ENCODE data around the gene PSMA1.
A peak's percentile ranks its signal among the peaks of the same experiment; 100 is the strongest.

The PSMA1 gene

GRCh38 chr11:14529951-14530350 lies 9.8 kb upstream of the PSMA1 start:
- no peak for DNase-seq (ENCODE audit: low read depth)

- DNase-seq (ENCODE audit: low read depth): no peak
Observed at GRCh38 chr11:14529321-14529720, 9.1 kb upstream of the PSMA1 start.

- DNase-seq (ENCODE audit: low read depth): no peak
Observed at GRCh38 chr11:14522801-14523200, 2.6 kb upstream of the PSMA1 start.

DNA sequence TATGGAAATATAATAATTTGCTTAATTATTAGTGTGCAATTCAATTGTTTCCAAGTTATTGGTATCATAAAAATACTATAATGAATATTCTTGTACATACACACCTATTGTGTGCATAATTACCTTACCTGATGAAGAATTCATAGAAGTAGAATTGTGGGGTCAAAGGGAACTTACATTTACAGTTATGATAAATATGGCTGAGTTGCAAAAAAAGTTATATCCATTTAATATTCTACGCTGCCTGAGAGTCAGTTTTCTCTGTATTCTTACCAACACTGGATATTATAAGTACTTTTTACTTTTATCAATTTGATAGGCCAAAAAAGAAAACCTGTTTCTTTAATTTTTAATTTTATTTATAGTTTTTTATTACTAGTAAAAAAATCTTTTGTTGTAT lies 2.1 kb upstream of the PSMA1 start:
- DNase-seq (ENCODE audit: low read depth): no peak

DNA sequence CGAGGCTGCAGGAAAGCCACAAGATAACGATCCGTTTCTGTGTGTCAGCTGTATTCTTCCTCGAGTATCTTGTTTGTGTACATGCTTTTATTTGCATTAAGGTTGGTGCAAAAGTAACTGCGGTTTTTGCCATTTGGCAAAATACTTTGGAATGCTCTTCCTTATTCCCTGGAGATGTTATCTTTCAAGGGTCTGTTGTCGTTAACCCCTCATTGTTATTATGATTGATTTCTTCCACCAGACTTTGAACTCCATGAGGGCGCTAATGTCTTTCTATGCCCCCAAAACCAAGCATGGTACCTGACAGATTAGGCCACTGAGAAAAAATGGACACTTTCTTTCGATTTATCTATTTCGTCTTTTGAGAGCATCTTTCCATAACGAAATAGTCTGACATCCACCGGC lies 563 bp upstream of the PSMA1 start:
- no peak for DNase-seq (ENCODE audit: low read depth)

- no peak for DNase-seq (ENCODE audit: low read depth)
Observed at GRCh38 chr11:14519597-14519916, 629 bp downstream of the PSMA1 start.

GRCh38 chr11:14518820-14519219 lies 1.4 kb downstream of the PSMA1 start:
- DNase-seq (ENCODE audit: low read depth): no peak

- DNase-seq (ENCODE audit: low read depth): no peak
Observed at GRCh38 chr11:14513800-14514199, 6.4 kb downstream of the PSMA1 start.

- DNase-seq (ENCODE audit: low read depth): no peak
Observed at GRCh38 chr11:14506532-14506931, 13.7 kb downstream of the PSMA1 start.

DNA sequence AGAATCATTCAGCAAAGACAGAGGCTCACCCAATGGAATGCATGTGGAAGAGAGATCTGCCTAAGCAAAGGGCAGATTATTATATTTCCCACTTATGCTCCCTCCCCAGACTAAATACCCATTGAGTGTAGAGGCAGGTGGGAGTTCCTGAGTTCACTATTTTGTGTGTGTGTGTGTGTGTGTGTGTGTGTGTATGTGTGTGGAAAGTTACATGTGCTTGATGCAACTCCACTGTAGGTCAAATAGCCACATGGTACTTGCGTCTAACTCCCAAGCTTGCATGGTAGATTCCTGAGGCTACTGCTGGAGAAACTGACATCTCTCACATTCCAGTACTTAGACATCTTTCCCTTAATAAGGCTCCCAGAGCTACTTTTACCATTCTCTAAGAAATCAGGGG lies 17.2 kb downstream of the PSMA1 start:
- DNase-seq (ENCODE audit: low read depth): no peak

- no peak for DNase-seq (ENCODE audit: low read depth)
Observed at GRCh38 chr11:14502039-14502438, 18.1 kb downstream of the PSMA1 start.

DNA sequence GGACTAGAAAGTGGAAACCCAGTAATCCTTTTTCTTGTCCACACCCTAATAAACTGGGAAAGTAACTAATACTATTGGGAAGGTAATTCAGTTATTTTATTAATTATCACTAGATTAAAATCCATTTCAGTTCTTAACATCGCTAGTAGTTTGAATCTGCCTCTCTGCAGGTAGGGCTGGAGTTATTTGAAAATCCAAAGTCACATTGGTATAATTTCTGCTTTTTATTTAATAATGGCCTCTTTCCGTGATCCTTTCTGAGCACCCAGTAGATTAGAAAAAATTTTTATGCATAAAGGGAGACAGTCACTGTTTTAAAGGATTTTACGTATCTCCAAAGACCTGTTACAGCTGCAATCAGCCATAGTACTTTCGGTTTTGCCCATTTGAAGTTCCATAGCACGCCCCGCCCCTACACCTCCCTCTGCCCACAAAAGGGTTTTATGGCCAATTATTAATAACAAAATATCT lies 20.0 kb downstream of the PSMA1 start:
- peak; percentile 21 for DNase-seq (ENCODE audit: low read depth)

DNA sequence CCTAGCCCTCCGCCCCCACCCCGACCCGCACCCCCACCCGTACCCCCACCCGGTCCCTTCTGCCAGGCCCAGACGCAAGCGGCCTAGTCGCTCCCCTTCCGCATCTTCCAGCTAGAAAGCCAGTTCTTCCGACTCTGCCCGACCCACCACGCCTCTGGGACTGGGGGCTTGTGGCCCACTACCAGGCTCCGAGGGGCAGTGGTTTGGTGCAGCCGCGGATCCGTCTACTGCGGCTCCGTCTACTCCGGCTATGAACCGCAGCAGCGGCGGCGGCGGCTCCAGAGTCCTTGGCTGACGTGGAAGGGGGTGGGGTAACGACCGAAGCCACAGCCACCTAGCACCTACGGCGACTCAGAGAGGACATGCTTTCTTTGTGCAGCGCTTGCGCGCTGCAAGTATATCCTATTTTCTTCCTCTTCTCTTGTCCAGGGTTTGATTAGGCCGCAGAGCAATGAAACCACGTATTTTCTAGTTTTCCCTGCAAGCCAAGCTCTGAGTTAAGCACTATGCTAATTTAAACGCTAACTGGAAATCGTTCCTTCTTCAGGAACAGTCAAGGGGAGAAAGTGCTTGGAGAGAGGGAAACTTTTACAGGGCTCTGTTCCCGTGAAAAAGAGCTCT lies 20.5 kb downstream of the PSMA1 start, which contains the start of gene COPB1:
Gene COPB1 (minus strand): TSS at position 252 of the 621 bp plus-strand sequence. CDS start 883 bp downstream, outside the sequence.
- peak; percentile 86 for DNase-seq (ENCODE audit: low read depth)

DNA sequence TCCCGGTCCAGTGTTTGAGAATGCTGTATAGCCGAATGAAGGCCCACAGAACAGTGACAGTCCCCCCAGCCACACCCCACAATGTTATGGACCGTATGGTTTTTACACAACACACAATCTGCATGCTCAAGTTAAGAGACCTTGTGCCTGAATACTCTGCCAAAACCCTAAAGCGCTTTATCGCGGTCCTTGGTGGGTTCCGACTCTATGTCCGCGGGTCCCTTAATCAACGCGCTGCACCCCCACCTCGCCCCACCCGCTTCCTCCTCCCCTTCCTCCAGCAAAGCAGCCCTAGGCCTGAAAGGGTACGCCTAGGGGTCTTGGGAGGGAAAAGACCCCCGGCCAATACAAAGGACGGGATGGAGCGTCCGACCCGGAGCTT lies 21.0 kb downstream of the PSMA1 start:
- DNase-seq (ENCODE audit: low read depth): peak; percentile 12

GRCh38 chr11:14480716-14481115 lies 39.5 kb downstream of the PSMA1 start:
- DNase-seq (ENCODE audit: low read depth): no peak

DNA sequence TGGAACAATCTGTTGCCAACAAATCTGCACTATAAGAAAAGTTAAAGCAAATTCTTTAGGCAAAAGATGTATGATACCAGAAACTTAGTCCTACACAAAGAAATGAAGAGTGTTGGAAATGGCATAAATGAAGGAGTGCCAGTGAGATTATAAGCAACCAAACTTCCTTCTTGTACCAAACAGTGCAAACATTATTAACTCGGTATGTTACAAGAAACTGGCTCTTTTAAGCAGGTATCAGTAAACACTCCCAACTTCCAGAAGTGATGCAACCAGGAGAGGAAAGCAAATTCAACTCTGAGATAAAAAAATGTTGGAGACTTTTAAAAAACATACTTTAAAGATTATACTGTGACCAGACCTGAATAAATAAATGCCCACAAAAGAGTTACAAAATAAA lies 49.1 kb downstream of the PSMA1 start:
- no peak for DNase-seq (ENCODE audit: low read depth)

DNA sequence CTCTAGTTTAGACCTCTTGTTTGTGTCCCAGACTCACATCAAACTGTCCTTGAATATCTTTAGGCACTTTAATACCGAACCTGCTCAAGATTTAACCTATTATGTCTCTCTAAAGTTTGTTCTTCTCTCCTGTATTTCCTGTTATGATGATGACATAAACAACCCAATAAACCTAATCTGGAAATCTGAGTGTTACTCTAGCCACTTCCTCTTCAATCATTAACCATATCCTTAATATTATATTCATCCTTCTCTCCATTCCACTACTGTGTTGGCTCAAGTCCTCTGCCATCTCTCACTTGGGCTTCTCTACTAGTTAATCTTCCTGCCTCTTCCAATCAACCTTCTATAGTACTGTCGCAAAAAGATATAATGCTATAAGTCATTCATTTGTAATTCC lies 56.6 kb downstream of the PSMA1 start:
- DNase-seq (ENCODE audit: low read depth): no peak

DNA sequence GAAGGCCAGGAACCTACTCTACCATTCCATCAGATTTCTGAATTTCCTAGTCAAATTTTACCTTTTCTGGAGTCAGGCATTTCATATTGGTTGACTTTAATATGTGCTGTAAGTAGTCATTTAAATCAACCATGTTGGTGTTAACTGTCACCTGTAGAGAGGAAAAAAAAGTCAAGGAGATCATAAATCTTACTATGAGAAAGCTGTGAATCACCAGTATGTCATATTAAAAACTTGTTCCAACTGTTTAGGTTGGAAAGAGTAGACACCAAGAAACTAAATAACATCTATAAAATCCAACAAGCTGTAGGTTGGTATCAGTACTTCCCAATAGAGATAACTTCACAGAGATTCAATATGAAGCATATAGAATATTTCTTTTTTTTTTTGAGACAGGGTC lies 60.0 kb downstream of the PSMA1 start:
- no peak for DNase-seq (ENCODE audit: low read depth)

- DNase-seq (ENCODE audit: low read depth): no peak
Observed at GRCh38 chr11:14458377-14458776, 61.8 kb downstream of the PSMA1 start.

- DNase-seq (ENCODE audit: low read depth): no peak
Observed at GRCh38 chr11:14455648-14456430, 64.3 kb downstream of the PSMA1 start.

Data from stimulated activated CD8-positive, alpha-beta memory T cell treated with anti-CD3 and anti-CD28 coated beads, Interleukin-4, amount 100 ng/mL, for 24 hours (primary cell).